H1 (cell line): ENCODE results near the gene CXCL10.

Experiments used
- BRCA1 ChIP-seq: IDR thresholded peaks from 2 replicates; pipeline ENCODE4 v1.6.1; 2012; ENCODE audit warnings: low read depth, low read length, improper control_type of control experiment
- CEBPB ChIP-seq: IDR thresholded peaks from 2 replicates; pipeline ENCODE4 v1.6.1; 2012; ENCODE audit warnings: low read depth, low read length
- CREB1 ChIP-seq: IDR thresholded peaks from 2 replicates; pipeline ENCODE4 v1.6.1; 2012; ENCODE audit warnings: inconsistent platforms
- CTCF ChIP-seq, 3 experiments: IDR thresholded peaks; 1 replicate in 2 of 3; 2 replicates in 1 of 3; pipeline versions ENCODE4 v1.5.1 to v1.6.1; 2011; ENCODE audit warnings: low read length in 3 of 3, mild to moderate bottlenecking in 3 of 3, inconsistent platforms in 2 of 3, low read depth in 1 of 3, moderate library complexity in 1 of 3; ENCODE audit not compliant: insufficient read depth in 1 of 3; ENCODE audit errors: control extremely low read depth in 1 of 3
- E2F6 ChIP-seq: IDR thresholded peaks from 2 replicates; pipeline ENCODE4 v1.6.1; 2012; ENCODE audit warnings: inconsistent platforms
- POLR2AphosphoS5 ChIP-seq: IDR thresholded peaks from 2 replicates; pipeline ENCODE4 v1.6.1; 2011; ENCODE audit warnings: low read depth, low read length
- SP1 ChIP-seq: IDR thresholded peaks from 2 replicates; pipeline ENCODE4 v1.6.1; 2011; ENCODE audit warnings: low read depth, low read length
- SRF ChIP-seq: IDR thresholded peaks from 2 replicates; pipeline ENCODE4 v1.6.1; 2011; ENCODE audit warnings: mild to moderate bottlenecking, low read depth, low read length, moderate library complexity

- TF ChIP-seq POLR2AphosphoS5 (no peak), SP1 (no peak), BRCA1 (no peak), SRF (no peak), E2F6 (no peak), CEBPB (no peak), CREB1 (no peak), CTCF (IDR thresholded peaks at IDR 0.05; ENCODE audit: control extremely low read depth in 1 of 3, insufficient read depth in 1 of 3, low read depth in 1 of 3, low read length in 3 of 3) (no peak)
Measured at GRCh38 chr4:76066546-76066945, 43.2 kb upstream of the CXCL10 start.
